Fibroblast of mammary gland (primary cell): ENCODE results near the gene MED9.
A peak's percentile ranks its signal among the peaks of the same experiment; 100 is the strongest.

ENCODE experiments used
- DNase-seq: peaks from one replicate; pipeline ENCODE4 v3.0.0-alpha.2; 2010; ENCODE audit warnings: low read depth
- H3K4me3 ChIP-seq: 2 replicates; pipeline ENCODE4 v1.5.1; 2011; ENCODE audit warnings: low read depth, mild to moderate bottlenecking, low read length, moderate library complexity; ENCODE audit not compliant: control insufficient read depth
- TF ChIP-seq, protein P1 (sequence below): conservative IDR thresholded peaks from 2 replicates; pipeline ENCODE4 v1.5.1; 2011; ENCODE audit warnings: low read depth, low read length, inconsistent platforms; ENCODE audit not compliant: control insufficient read depth, insufficient read depth

Gene MED9

GRCh38 chr17:17514993-17515933 is 38.5 kb downstream of the MED9 start:
- H3K4me3 ChIP-seq = no peak overlapping the region
- peak; percentile 97 for DNase-seq

DNA sequence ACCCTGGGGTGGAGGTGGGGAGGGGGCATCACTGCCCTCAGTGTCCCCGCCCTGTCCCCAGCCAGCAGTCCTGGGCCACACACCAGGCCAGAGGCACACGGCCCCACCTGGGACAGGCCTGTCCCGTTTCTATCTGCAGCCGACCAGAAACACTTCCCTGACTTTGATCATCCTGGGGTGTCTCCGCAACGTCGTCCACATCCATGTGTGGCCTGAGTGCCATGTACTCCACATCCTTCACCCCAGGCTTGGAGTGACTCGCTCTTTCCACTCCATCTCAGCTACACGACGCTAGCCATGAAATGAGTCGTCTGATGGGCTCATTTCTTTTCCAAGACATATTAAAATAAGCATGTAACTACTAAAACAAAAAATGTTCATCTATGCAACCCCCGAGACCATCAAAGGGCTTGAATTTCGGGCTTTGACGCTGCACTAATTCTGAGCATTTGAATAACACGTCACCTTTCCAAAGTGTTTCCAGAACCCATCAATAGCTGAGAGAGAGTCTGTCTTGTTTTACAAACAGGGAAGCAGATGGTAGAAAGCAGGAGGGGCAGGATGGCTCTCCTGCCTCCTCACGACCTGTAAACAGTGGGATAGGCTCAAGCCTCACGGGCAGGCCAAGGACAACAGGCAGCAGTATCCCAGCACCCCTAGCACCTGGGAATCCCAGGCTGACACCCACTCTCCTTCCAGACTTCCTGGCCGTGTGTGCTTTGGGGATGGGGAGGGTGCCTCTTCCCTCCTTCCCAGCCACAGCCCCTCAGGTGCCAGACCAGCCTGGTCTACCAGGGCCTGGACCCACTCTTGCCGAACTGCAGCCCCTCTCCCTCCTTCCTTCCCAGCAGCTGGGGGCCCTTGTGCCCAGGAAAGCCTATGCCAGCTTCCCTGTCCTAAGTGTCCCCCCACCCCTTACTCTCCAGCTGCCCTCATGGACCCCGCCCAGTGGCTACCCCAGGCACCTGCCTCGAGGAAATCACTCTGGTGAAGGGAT is 39.4 kb downstream of the MED9 start:
- TF ChIP-seq, protein P1, sequence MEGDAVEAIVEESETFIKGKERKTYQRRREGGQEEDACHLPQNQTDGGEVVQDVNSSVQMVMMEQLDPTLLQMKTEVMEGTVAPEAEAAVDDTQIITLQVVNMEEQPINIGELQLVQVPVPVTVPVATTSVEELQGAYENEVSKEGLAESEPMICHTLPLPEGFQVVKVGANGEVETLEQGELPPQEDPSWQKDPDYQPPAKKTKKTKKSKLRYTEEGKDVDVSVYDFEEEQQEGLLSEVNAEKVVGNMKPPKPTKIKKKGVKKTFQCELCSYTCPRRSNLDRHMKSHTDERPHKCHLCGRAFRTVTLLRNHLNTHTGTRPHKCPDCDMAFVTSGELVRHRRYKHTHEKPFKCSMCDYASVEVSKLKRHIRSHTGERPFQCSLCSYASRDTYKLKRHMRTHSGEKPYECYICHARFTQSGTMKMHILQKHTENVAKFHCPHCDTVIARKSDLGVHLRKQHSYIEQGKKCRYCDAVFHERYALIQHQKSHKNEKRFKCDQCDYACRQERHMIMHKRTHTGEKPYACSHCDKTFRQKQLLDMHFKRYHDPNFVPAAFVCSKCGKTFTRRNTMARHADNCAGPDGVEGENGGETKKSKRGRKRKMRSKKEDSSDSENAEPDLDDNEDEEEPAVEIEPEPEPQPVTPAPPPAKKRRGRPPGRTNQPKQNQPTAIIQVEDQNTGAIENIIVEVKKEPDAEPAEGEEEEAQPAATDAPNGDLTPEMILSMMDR = no peak
- no peak overlapping the region for H3K4me3 ChIP-seq
- DNase-seq = peak; percentile 80

More at GRCh38 chr17:17514993-17515933, 38.5 kb downstream of the MED9 start:
- TF ChIP-seq, protein P1 = no peak

DNA sequence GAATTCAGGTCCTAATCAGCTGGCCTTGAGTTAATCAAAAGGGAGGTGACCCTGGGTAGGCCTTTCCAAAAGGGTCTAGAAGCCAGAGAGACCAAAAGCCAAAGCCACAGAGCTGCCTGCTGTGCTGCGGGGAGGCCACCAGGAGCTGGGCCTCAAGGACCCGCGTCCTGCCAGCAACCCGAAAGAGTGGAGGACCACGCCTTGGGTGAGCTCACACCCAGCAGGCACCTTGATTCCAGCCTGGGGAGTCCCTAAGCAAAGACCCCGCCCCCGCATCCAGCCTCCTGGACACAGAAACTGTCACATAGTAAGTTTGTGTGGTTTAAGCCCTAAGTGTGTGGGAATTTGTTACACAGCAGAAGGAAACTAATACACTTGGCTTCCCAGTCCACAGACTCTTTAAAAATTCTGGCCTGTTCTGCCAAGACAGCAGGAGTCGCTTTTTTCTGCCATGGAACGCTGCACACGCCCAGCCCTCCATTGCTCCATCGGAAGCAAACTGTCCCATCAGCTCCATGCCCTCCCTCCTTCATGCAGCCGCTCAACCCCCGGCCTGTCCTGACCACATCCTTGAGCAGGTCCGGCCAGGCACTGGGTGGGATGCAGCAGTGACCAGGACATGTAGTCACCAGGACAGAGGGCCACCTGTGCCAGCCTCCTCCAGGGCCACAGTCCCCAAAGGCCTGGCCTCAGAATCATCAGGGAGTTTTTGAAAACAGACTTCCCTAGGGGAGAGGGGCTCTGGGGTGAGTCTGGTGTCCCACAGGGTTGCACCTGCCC is 40.3 kb downstream of the MED9 start:
- H3K4me3 ChIP-seq = no peak overlapping the region
- TF ChIP-seq, protein P1 = no peak
- no peak for DNase-seq

DNA sequence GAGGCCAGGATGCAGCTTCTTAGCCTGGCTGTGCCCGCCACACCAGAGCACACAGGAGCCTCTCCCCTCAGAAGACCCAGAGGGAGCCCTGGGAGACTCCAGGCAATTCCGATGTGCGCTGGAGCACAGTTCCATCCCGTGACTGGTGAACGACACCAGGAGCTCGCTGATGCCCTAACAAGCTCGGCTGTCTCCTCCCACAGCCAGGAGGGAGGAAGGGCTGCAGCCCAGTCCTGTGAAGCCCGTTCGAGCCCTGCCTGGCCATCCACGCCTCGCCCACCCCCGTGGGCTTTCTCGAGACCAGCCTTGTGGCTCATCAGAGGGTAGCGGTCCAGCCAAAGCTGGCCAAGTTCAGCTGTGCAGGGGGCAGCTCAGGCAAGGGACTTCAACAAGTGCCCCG is 41.2 kb downstream of the MED9 start:
- DNase-seq = no peak
- TF ChIP-seq, protein P1 = no peak
- no peak overlapping the region for H3K4me3 ChIP-seq

DNA sequence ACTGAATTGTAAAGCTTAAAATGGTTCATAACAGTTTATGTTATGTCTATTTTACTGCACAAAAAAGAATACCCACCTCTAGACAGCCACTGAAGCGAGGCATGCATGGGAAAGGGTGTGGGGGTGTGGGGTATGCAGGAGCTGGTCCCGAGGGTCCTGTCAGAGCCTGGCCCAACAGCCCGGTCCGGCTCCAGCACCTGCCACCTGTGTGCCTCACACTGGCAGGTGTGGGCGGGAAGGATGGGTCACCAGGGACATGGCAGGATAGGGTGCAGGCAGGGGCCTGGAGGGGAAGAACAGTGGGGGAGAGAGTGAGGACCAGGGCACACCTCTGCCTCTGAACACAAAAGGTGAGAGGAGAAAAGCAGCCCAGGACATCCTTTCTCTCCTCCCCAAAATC is 42.2 kb downstream of the MED9 start:
- H3K4me3 ChIP-seq = no peak overlapping the region
- DNase-seq = no peak
- TF ChIP-seq, protein P1 = no peak

DNA sequence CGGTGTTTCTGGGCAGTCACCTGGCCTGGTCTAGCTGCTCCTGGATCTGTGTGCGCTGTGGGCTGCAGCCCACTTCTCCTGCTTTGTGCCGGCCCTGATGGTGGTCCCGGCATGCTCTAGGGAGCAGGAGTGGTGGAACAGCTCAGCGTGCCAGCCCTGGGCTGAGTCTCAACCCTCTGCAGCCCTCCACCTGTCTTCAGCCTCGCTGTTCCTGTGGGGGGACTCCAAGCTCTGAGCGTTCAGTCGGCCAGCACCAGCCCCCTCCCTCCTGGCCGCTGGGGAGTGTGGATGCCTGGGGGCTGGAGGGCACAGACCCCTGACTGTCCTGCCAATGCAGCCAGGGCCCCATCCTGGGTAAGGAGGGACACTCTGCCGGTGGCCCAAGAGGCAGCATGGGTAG is 43.1 kb downstream of the MED9 start:
- no peak for DNase-seq

More for the DNA sequence above, 43.1 kb downstream of the MED9 start:
- no peak overlapping the region for H3K4me3 ChIP-seq
- TF ChIP-seq, protein P1 = no peak
